ENCODE results near the gene DGAT2. TPM values are rescaled to one million over a fixed set of nuclear protein-coding genes. Genes with fewer than 3 reads are reported as not detected.

Gene DGAT2
- total RNA-seq, 1 donor: 0.43 TPM

DNA sequence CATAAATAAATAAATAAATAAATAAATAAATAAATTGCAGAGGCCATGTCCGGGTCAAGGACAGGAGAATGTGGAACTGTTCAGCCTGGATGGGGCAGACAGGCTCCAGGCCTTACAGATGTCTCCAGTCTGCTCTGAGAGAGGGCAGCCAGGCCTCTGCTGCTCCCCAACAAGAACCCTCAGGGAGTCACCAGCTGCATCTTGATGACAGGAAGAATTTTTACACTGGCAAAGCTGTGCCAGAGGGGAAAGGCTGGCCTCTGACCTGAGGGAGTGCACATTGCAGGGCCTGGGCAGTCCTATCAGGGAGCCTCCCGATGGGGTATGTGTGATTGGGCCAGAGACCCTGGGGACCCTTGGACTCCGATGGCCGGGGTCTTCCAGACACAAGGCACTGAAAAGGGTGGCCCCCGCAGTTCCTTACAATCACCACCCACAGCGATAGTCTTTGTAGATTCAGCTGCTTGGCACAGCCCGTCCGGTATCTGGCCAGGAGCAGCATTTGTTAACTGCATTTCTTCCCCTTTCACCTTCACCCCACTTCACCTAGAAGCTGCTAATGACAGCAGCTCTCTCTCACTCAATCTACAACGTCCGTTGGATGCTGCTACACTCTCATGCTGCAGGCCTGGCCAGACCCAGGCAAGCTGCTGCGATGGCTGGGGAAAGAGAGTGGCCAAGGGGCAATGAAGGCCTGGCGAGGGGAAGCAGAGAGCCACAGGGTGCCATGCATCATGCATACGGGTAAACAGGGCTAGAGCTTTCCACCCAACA lies 42.8 kb upstream of the DGAT2 start:
- no peak overlapping the region for H3K4me3 ChIP-seq (ENCODE audit: low read depth, low read length)
- DNase-seq (ENCODE audit: low read depth): no peak
- TF ChIP-seq, protein P1, sequence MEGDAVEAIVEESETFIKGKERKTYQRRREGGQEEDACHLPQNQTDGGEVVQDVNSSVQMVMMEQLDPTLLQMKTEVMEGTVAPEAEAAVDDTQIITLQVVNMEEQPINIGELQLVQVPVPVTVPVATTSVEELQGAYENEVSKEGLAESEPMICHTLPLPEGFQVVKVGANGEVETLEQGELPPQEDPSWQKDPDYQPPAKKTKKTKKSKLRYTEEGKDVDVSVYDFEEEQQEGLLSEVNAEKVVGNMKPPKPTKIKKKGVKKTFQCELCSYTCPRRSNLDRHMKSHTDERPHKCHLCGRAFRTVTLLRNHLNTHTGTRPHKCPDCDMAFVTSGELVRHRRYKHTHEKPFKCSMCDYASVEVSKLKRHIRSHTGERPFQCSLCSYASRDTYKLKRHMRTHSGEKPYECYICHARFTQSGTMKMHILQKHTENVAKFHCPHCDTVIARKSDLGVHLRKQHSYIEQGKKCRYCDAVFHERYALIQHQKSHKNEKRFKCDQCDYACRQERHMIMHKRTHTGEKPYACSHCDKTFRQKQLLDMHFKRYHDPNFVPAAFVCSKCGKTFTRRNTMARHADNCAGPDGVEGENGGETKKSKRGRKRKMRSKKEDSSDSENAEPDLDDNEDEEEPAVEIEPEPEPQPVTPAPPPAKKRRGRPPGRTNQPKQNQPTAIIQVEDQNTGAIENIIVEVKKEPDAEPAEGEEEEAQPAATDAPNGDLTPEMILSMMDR (IDR thresholded peaks at IDR 0.05; ENCODE audit: insufficient read depth, low read depth, low read length): no peak

DNA sequence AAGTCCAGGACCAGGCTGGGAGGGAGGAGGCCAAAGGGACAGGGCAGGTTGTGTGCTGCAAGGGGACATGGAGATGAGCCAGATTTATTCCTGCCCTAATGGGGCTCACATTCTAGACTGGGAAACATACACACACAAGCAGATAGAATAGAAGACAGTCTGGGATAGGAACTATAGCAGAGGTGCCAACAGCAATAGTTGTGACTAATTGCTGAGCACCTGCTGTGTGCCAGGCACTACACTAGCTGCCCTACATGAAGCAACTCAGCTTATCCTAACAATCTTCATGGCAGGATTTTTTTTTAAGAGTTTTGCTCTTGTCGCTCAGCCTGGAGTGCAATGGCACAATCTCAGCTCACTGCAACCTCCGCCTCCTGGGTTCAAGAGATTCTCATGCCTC lies 39.6 kb upstream of the DGAT2 start:
- TF ChIP-seq, protein P1 (IDR thresholded peaks at IDR 0.05; ENCODE audit: insufficient read depth, low read depth, low read length): no peak
- no peak for DNase-seq (ENCODE audit: low read depth)
- no peak overlapping the region for H3K4me3 ChIP-seq (ENCODE audit: low read depth, low read length)

- TF ChIP-seq, protein P1 (IDR thresholded peaks at IDR 0.05; ENCODE audit: insufficient read depth, low read depth, low read length): no peak
- no peak for DNase-seq (ENCODE audit: low read depth)
- H3K4me3 ChIP-seq (ENCODE audit: low read depth, low read length): no peak overlapping the region
Measured at GRCh38 chr11:75731095-75731494, 37.5 kb upstream of the DGAT2 start.

DNA sequence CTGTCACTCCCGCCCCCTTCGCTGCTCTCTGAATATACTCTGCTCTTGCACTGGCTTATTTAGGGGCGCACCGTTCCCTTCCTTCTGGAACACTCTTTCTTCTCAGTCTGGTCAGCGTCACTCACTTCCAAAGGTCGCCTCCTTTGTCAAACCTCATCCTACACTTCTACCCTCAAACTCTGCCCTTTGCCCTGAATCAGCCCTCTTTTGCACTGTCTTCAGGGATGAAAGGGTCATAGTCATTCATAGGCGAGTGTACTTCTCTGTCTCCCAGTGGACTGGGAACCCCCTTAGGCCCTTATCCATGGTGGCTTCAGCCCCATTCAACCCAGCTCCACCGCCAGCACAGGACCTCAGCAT lies 35.5 kb upstream of the DGAT2 start:
- no peak for DNase-seq (ENCODE audit: low read depth)
- H3K4me3 ChIP-seq (ENCODE audit: low read depth, low read length): no peak overlapping the region
- TF ChIP-seq, protein P1 (IDR thresholded peaks at IDR 0.05; ENCODE audit: insufficient read depth, low read depth, low read length): no peak

- H3K4me3 ChIP-seq (ENCODE audit: low read depth, low read length): no peak overlapping the region
- TF ChIP-seq, protein P1 (IDR thresholded peaks at IDR 0.05; ENCODE audit: insufficient read depth, low read depth, low read length): no peak
- no peak for DNase-seq (ENCODE audit: low read depth)
Measured at GRCh38 chr11:75733431-75734107, 35.0 kb upstream of the DGAT2 start.

GRCh38 chr11:75734491-75735180 lies 33.9 kb upstream of the DGAT2 start:
- no peak for DNase-seq (ENCODE audit: low read depth)
- TF ChIP-seq, protein P1 (IDR thresholded peaks at IDR 0.05; ENCODE audit: insufficient read depth, low read depth, low read length): no peak
- no peak overlapping the region for H3K4me3 ChIP-seq (ENCODE audit: low read depth, low read length)
